Ovary (tissue), 9 donors: Measurements from ENCODE around the gene GATAD1. TPM values are rescaled to one million over a fixed set of nuclear protein-coding genes. Genes with fewer than 3 reads are reported as not detected.

Source experiments
- DNase-seq, 5 donors: peaks; one replicate each; pipeline ENCODE4 v3.0.0-alpha.2; 2019 to 2020
- H3K27ac ChIP-seq, 2 donors: fragments of 200-600 bp; one replicate each; pipeline versions ENCODE4 v1.5.1 to v1.8.0; 2019 to 2022
- H3K27me3 ChIP-seq: fragments of 200-600 bp; one replicate; pipeline ENCODE4 v1.8.0; 2022
- H3K36me3 ChIP-seq: fragments of 200-600 bp; sonication (generic); one replicate; pipeline ENCODE4 v1.5.1; 2019
- H3K4me1 ChIP-seq: one replicate; pipeline ENCODE4 v1.8.1; 2013; ENCODE audit warnings: mild to moderate bottlenecking, moderate library complexity; ENCODE audit not compliant: insufficient read depth
- H3K4me3 ChIP-seq: fragments of 200-600 bp; sonication (generic); one replicate; pipeline ENCODE4 v1.5.1; 2017
- H3K9me3 ChIP-seq, 2 donors: fragments of 200-600 bp in 1 of 2; sonication (generic) in 1 of 2; one replicate each; pipeline versions ENCODE4 v1.5.1 to v1.8.1; 2013 to 2019; ENCODE audit warnings: mild to moderate bottlenecking in 1 of 2, moderate library complexity in 1 of 2
- CTCF ChIP-seq, 3 donors: fragments of 450-650 bp in 2 of 3; fragments of 200-600 bp in 1 of 3; IDR thresholded peaks; one replicate each; pipeline versions ENCODE4 v1.5.1 to v1.8.0; 2016 to 2022; ENCODE audit warnings: antibody characterized with exemption in 3 of 3, mild to moderate bottlenecking in 1 of 3
- EP300 ChIP-seq: sonication (generic); formaldehyde crosslinking; IDR thresholded peaks from one replicate; pipeline ENCODE4 v1.6.1; 2017; ENCODE audit warnings: antibody characterized with exemption
- POLR2A ChIP-seq: fragments of 450-650 bp; IDR thresholded peaks from one replicate; pipeline ENCODE4 v1.6.1; 2017; ENCODE audit warnings: antibody characterized with exemption, mild to moderate bottlenecking, moderate library complexity
- WGBS, 3 donors: extraction: QIAGEN DNeasy Blood & Tissue Kit in 1 of 3; methylation state at CpG; one replicate each; pipeline versions ENCODE4 v1.1.5 to v1.1.7; 2013 to 2017; 5-methylcytosine and 5-hydroxymethylcytosine counted together
- intact Hi-C, 4 donors: fragments of 100-400 bp; cut with DNase I; formaldehyde crosslinking; loops; one replicate each; pipeline versions ENCODE4 v1.11.0 to v1.15.1; 2022 to 2023
- polyA plus RNA-seq, 2 donors: library from polyadenylated mRNA; stranded (reverse); fragments of 200-250 nt in 1 of 2; fragments of 350-450 nt in 1 of 2; fragmentation: Illumina TruSeq in 1 of 2; extraction: RNeasy Lipid Tissue Mini Kit (QIAGEN cat#74804) in 1 of 2; gene quantifications; one replicate each; pipeline ENCODE4 v1.2.3, GENCODE V29; 2013 to 2014
- total RNA-seq, 7 donors: library from RNA; depleted of rRNA in 2 of 7; stranded (reverse); fragments of >200 nt in 2 of 7; fragmentation: NEBNext Ultra II Directional in 3 of 7; extraction: Animal tissue kit (Norgen Biotek cat#: 25700) in 3 of 7; gene quantifications; one replicate each; pipeline versions ENCODE4 v1.1.0 to v1.2.4, GENCODE V29; 2016 to 2023
- donor health status: DM: no; HTN: no; CAD: no; lungs with moderate emphysema.
- donor health status: DM: no; HTN: no; CAD: no.
- donor health status: Bipolar disorder and iron deficiency.
- donor health status: DM: yes; HTN: yes; CAD: no.
- donor health status: DM: no; HTN: no; CAD: no.
- donor health status: DM: yes; HTN: yes; CAD: no.

Gene GATAD1
- total and polyA plus RNA-seq, 9 donors, result 30.8 to 59.1 (median 39.7) TPM

- H3K4me3 ChIP-seq, result no peak overlapping the region
- whole genome bisulfite sequencing, 3 donors, result 64 to 86% (median 75%) methylated on average over 4 of the region's 4 CpGs
Observed at GRCh38 chr7:92460510-92460909, 13.2 kb downstream of the GATAD1 start.

GRCh38 chr7:92461027-92462003, 14.0 kb downstream of the GATAD1 start:
- no peak for DNase-seq
- Histone ChIP-seq H3K4me1 (no peaks in the 10 kb centered on the region), H3K36me3 (no peaks in the 10 kb centered on the region), H3K9me3 (no peaks in the 10 kb centered on the region), H3K27ac (no peak overlapping the region), H3K4me3 (no peak overlapping the region), H3K27me3 (no peaks in the 10 kb centered on the region)
- intact Hi-C loops, result no loop called here
- TF ChIP-seq EP300 (no peak), POLR2A (no peak), CTCF (IDR thresholded peaks at IDR 0.05) (no peak)
- WGBS, 3 donors, result 42 to 52% (median 51%) methylated on average over 8 of the region's 8 CpGs

More at GRCh38 chr7:92460510-92460909, 13.2 kb downstream of the GATAD1 start:
- Histone ChIP-seq H3K9me3 (no peaks in the 10 kb centered on the region), H3K36me3 (no peaks in the 10 kb centered on the region), H3K27ac (no peak overlapping the region), H3K27me3 (no peaks in the 10 kb centered on the region), H3K4me1 (no peaks in the 10 kb centered on the region)
- no peak for TF ChIP-seq CTCF (IDR thresholded peaks at IDR 0.05)
- TF ChIP-seq POLR2A, result no peak
- no peak for TF ChIP-seq EP300
- intact Hi-C loops, result no loop called here
- no peak for DNase-seq

- intact Hi-C loops, result no loop called here
- no peak overlapping the region for H3K27ac ChIP-seq
- H3K36me3 ChIP-seq, result no peaks in the 10 kb centered on the region
- no peaks in the 10 kb centered on the region for H3K4me1 ChIP-seq
- H3K9me3 ChIP-seq, result no peaks in the 10 kb centered on the region
- no peak for DNase-seq
- H3K27me3 ChIP-seq, result no peaks in the 10 kb centered on the region
- no peak overlapping the region for H3K4me3 ChIP-seq
- no peak for TF ChIP-seq POLR2A
- no peak for TF ChIP-seq EP300
- no peak for TF ChIP-seq CTCF (IDR thresholded peaks at IDR 0.05)
- 90 to 94% (median 94%) methylated on average over 3 of the region's 3 CpGs for WGBS, 3 donors
Observed at GRCh38 chr7:92462560-92462959, 15.3 kb downstream of the GATAD1 start.

GRCh38 chr7:92464515-92464914, 17.2 kb downstream of the GATAD1 start:
- DNase-seq, result no peak
- Histone ChIP-seq H3K36me3 (no peaks in the 10 kb centered on the region), H3K9me3 (no peaks in the 10 kb centered on the region), H3K27ac (no peak overlapping the region), H3K27me3 (no peaks in the 10 kb centered on the region), H3K4me3 (no peak overlapping the region), H3K4me1 (no peaks in the 10 kb centered on the region)
- TF ChIP-seq POLR2A, result no peak
- no peak for TF ChIP-seq EP300
- TF ChIP-seq CTCF (IDR thresholded peaks at IDR 0.05), result no peak
- intact Hi-C loops, result no loop called here
- 78 to 85% (median 78%) methylated on average over 3 of the region's 3 CpGs for WGBS, 3 donors
